K562 treated with DMSO at 1 percent for 48 hours (cell line): ENCODE data around the gene RABIF. TPM values are rescaled to one million over a fixed set of nuclear protein-coding genes. Genes with fewer than 3 reads are reported as not detected.

ENCODE experiments used
- total RNA-seq: library from RNA; unstranded; fragments of 300-600 nt; gene quantifications from 2 replicates; pipeline ENCODE4 v1.2.3, GENCODE V29; 2022; ENCODE audit warnings: low replicate concordance; ENCODE audit errors: extremely low read depth

The RABIF gene
- not detected in 2 replicates for total RNA-seq

GRCh38 chr1:202888531-202889360 is at the start of gene RABIF:
TSS of gene RABIF (minus strand) at chr1:202889149. CDS start at chr1:202889098, 51 bp downstream.

GRCh38 chr1:202926581-202927491 is 37.9 kb upstream of the RABIF start, which contains the start of gene KLHL12:
TSS of gene KLHL12 (minus strand) at chr1:202927234. CDS start at chr1:202925162, 2,072 bp downstream.

Other genes with a start within 250 kb of the RABIF start
- gene SYT2, start 178.7 kb downstream of the RABIF start, total RNA-seq = not detected in 2 replicates
- not detected in 2 replicates for gene KDM5B, start 80.7 kb downstream of the RABIF start, total RNA-seq
- gene PCAT6, start 78.2 kb downstream of the RABIF start, total RNA-seq = not detected in 2 replicates
- gene KLHL12, start 38.1 kb upstream of the RABIF start, total RNA-seq = not detected in 2 replicates
- not detected in 2 replicates for gene ADIPOR1, start 69.2 kb upstream of the RABIF start, total RNA-seq
- not detected in 2 replicates for gene CYB5R1, start 78.1 kb upstream of the RABIF start, total RNA-seq
- not detected in 2 replicates for gene TMEM183A, start 118.2 kb upstream of the RABIF start, total RNA-seq
- gene PPFIA4, start 137.3 kb upstream of the RABIF start, total RNA-seq = not detected in 2 replicates
- gene MYOG, start 196.9 kb upstream of the RABIF start, total RNA-seq = not detected in 2 replicates
- not detected in 2 replicates for gene ADORA1, start 238.6 kb upstream of the RABIF start, total RNA-seq